ENCODE results near the gene GNPTAB.
A peak's percentile ranks its signal among the peaks of the same experiment; 100 is the strongest.
"Not testable (repeated sequence)": the region's sequence is repeated elsewhere in the genome, so short reads cannot be mapped to it uniquely, and the experiment has no call there.

Gene GNPTAB

GRCh38 chr12:101830367-101831325 lies at the start of gene GNPTAB:
Gene GNPTAB, minus strand, starts transcription at chr12:101830959. Its CDS starts 284 bp downstream, at chr12:101830675.
- Histone ChIP-seq H3K27ac (peak within 1 kb of the TSS; percentile 85), H3K4me2 (peak within 1 kb of the TSS; percentile 87), H3K4me3 (peak within 1 kb of the TSS; percentile 89), H3K4me1 (peaks cover 29% of the 10 kb centered on the region), H3K9ac (peak within 1 kb of the TSS; percentile 89), H3K27me3 (no peaks in the 10 kb centered on the region), H4K20me1 (no peaks in the 10 kb centered on the region), H3K9me3 (no peaks in the 10 kb centered on the region), H3K36me3 (no peaks in the 10 kb centered on the region)
- TF ChIP-seq Cebpa-rat (IDR thresholded peaks at IDR 0.05), result no peak

- Histone ChIP-seq H3K36me3 (no peaks in the 10 kb centered on the region), H3K4me2 (peak overlapping the region; percentile 84), H4K20me1 (no peaks in the 10 kb centered on the region), H3K9ac (peak overlapping the region; percentile 95), H3K27ac (peak overlapping the region; percentile 98), H3K9me3 (no peaks in the 10 kb centered on the region), H3K4me3 (peak overlapping the region; percentile 87), H3K4me1 (peaks cover 28% of the 10 kb centered on the region), H3K27me3 (no peaks in the 10 kb centered on the region)
- no peak for TF ChIP-seq Cebpa-rat (IDR thresholded peaks at IDR 0.05)
Measured at GRCh38 chr12:101878243-101878821, 47.6 kb upstream of the GNPTAB start.

- TF ChIP-seq Cebpa-rat (IDR thresholded peaks at IDR 0.05), result no peak
- peak overlapping the region; percentile 95 for H3K9ac ChIP-seq
- no peaks in the 10 kb centered on the region for H3K36me3 ChIP-seq
- no peaks in the 10 kb centered on the region for H3K9me3 ChIP-seq
- peak overlapping the region; percentile 84 for H3K4me2 ChIP-seq
- H3K27me3 ChIP-seq, result no peaks in the 10 kb centered on the region
- H3K4me1 ChIP-seq, result peaks cover 28% of the 10 kb centered on the region
- peak overlapping the region; percentile 98 for H3K27ac ChIP-seq
- peak overlapping the region; percentile 87 for H3K4me3 ChIP-seq
- no peaks in the 10 kb centered on the region for H4K20me1 ChIP-seq
Measured at GRCh38 chr12:101877806-101878242, 47.1 kb upstream of the GNPTAB start.

GRCh38 chr12:101876861-101877805 lies 46.4 kb upstream of the GNPTAB start, which contains the start of gene DRAM1:
Gene DRAM1, plus strand, starts transcription at chr12:101877580. Its CDS starts 210 bp downstream, at chr12:101877790.
- H4K20me1 ChIP-seq, result no peaks in the 10 kb centered on the region
- peaks cover 28% of the 10 kb centered on the region for H3K4me1 ChIP-seq
- H3K4me3 ChIP-seq, result peak within 1 kb of the TSS; percentile 87
- TF ChIP-seq Cebpa-rat (IDR thresholded peaks at IDR 0.05), result peak; percentile 98
- H3K9ac ChIP-seq, result peak within 1 kb of the TSS; percentile 95
- H3K27me3 ChIP-seq, result no peaks in the 10 kb centered on the region
- peak within 1 kb of the TSS; percentile 98 for H3K27ac ChIP-seq
- H3K4me2 ChIP-seq, result peak within 1 kb of the TSS; percentile 84
- H3K9me3 ChIP-seq, result no peaks in the 10 kb centered on the region
- no peaks in the 10 kb centered on the region for H3K36me3 ChIP-seq

- Histone ChIP-seq H3K27ac (peak overlapping the region; percentile 98; the same call in 1 of the 2 replicates), H3K4me3 (peak overlapping the region; percentile 87)
Measured at GRCh38 chr12:101876322-101876860, 45.6 kb upstream of the GNPTAB start.

GRCh38 chr12:101875162-101875561 lies 44.4 kb upstream of the GNPTAB start:
- no peak overlapping the region for H3K4me2 ChIP-seq
- H3K4me3 ChIP-seq, result no peak overlapping the region
- H4K20me1 ChIP-seq, result no peaks in the 10 kb centered on the region
- TF ChIP-seq Cebpa-rat (IDR thresholded peaks at IDR 0.05), result no peak
- H3K27ac ChIP-seq, result no peak overlapping the region
- no peaks in the 10 kb centered on the region for H3K36me3 ChIP-seq
- H3K27me3 ChIP-seq, result no peaks in the 10 kb centered on the region
- no peak overlapping the region for H3K9ac ChIP-seq
- peaks cover 28% of the 10 kb centered on the region for H3K4me1 ChIP-seq
- no peaks in the 10 kb centered on the region for H3K9me3 ChIP-seq

More at GRCh38 chr12:101876322-101876860, 45.6 kb upstream of the GNPTAB start:
- Histone ChIP-seq H3K9me3 (no peaks in the 10 kb centered on the region), H3K36me3 (no peaks in the 10 kb centered on the region), H3K4me2 (peak overlapping the region; percentile 84), H3K4me1 (peaks cover 28% of the 10 kb centered on the region), H3K27me3 (no peaks in the 10 kb centered on the region), H4K20me1 (no peaks in the 10 kb centered on the region), H3K9ac (peak overlapping the region; percentile 95; the same call in 1 of the 2 replicates)
- no peak for TF ChIP-seq Cebpa-rat (IDR thresholded peaks at IDR 0.05)

- H3K9me3 ChIP-seq, result peaks cover 20% of the 10 kb centered on the region
- no peak overlapping the region for H3K4me2 ChIP-seq
- peaks cover 7% of the 10 kb centered on the region; the same call in 1 of the 2 replicates for H3K4me1 ChIP-seq
- no peak for TF ChIP-seq Cebpa-rat (IDR thresholded peaks at IDR 0.05)
- H3K36me3 ChIP-seq, result no peaks in the 10 kb centered on the region
- H3K4me3 ChIP-seq, result no peak overlapping the region
- no peaks in the 10 kb centered on the region for H3K27me3 ChIP-seq
- H3K9ac ChIP-seq, result no peak overlapping the region
- H3K27ac ChIP-seq, result no peak overlapping the region
- no peaks in the 10 kb centered on the region for H4K20me1 ChIP-seq
Measured at GRCh38 chr12:101870925-101871324, 40.2 kb upstream of the GNPTAB start.

GRCh38 chr12:101867619-101868018 lies 36.9 kb upstream of the GNPTAB start:
- not testable (repeated sequence) for H4K20me1 ChIP-seq, H3K27ac ChIP-seq, H3K4me1 ChIP-seq, H3K9ac ChIP-seq, H3K4me3 ChIP-seq, H3K36me3 ChIP-seq, H3K27me3 ChIP-seq, H3K4me2 ChIP-seq
- H3K9me3 ChIP-seq, result peaks cover 20% of the 10 kb centered on the region
